IPS DF 6.9 (cell line): Measurements from ENCODE around the gene PDE6B.
A peak's percentile ranks its signal among the peaks of the same experiment; 100 is the strongest.
"Not testable (repeated sequence)": the region's sequence is repeated elsewhere in the genome, so short reads cannot be mapped to it uniquely, and the experiment has no call there.

Experiments used
- DNase-seq: peaks from one replicate; pipeline ENCODE4 v3.0.0-alpha.2; 2013; ENCODE audit warnings: low read depth, low spot score
- H3K27ac ChIP-seq: one replicate; pipeline ENCODE4 v1.5.1; 2013; ENCODE audit warnings: low read length, control low read depth
- H3K27me3 ChIP-seq: 2 replicates; pipeline ENCODE4 v1.6.1; 2013; ENCODE audit warnings: mild to moderate bottlenecking, low read length; ENCODE audit not compliant: control insufficient read depth, insufficient read depth
- H3K36me3 ChIP-seq: 2 replicates; pipeline ENCODE4 v1.6.1; 2013; ENCODE audit warnings: low read length; ENCODE audit not compliant: control insufficient read depth, insufficient read depth
- H3K4me1 ChIP-seq: 2 replicates; pipeline ENCODE4 v1.6.1; 2013; ENCODE audit warnings: low read length; ENCODE audit not compliant: control insufficient read depth, insufficient read depth
- H3K4me3 ChIP-seq: 2 replicates; pipeline ENCODE4 v1.5.1; 2013; ENCODE audit warnings: mild to moderate bottlenecking, low read length
- H3K9me3 ChIP-seq: 2 replicates; pipeline ENCODE4 v1.6.1; 2013; ENCODE audit warnings: low read length, inconsistent platforms; ENCODE audit not compliant: control insufficient read depth, insufficient read depth
- WGBS: extraction: QIAGEN DNeasy Blood & Tissue Kit; methylation state at CpG from one replicate; pipeline ENCODE4 v1.1.7; 2013; ENCODE audit warnings: mixed read lengths, missing lambda C conversion rate; ENCODE audit not compliant: insufficient read length, insufficient coverage; 5-methylcytosine and 5-hydroxymethylcytosine counted together

The PDE6B gene

DNA sequence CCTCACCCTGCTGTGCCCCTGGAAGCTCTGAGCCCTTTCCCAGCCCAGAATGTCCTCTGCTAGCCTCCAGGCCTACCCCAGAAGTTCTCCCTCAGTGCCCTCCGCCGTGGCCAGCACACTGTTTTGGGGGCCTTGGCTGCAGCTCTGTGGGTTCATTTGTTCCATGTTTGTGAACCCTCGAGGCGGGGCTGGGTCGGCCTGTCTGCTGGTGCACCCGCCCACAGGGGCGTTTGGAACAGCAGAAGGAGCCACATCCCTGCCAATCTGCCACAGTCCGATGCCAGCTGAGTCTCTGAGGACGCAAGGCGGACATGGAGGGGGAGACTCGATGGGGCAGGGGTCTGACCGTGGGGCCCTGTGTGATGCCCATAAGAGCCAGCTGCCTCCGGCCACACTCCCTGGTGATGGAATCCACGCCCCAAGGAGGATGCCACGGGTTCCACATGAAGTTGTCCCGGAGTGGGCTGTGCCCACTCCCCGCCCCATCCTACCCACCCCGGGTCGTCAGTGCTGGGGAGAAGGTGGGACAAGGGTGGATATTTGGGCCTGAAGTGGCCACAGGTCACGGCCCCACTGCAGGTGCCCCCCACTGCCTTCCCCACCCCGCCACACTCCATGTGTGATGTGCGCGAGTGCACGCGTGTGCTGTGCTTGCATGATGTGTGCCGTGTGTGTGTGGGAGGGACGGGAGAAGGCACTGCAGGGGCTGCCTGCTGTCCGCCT is 41.6 kb downstream of the PDE6B start:
- Histone ChIP-seq H3K36me3 (peaks cover 4% of the 10 kb centered on the region; the same call in 1 of the 2 replicates), H3K4me1 (no peaks in the 10 kb centered on the region; the same call in 1 of the 2 replicates), H3K9me3 (no peaks in the 10 kb centered on the region), H3K4me3 (no peak overlapping the region), H3K27me3 (no peaks in the 10 kb centered on the region), H3K27ac (no peak overlapping the region)
- DNase-seq = no peak
- WGBS = no CpG with 5 or more reads among the region's 28 CpGs

DNA sequence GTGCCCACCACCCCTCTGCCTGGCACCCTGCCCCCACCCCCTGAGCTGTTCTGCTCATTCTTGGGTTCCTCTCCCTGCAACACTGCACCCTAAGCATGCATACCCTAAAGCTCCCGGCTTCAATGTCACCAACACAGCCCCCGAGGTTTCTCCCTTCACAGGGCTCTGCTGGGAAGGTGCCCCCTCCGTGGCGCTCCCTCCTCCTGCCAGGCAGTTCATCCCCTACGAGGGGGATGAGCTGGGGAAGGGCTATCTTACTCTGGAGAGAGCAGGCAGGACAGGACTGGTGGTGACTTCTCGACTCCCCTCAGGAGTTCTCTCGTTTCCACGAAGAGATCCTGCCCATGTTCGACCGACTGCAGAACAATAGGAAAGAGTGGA is 42.2 kb downstream of the PDE6B start:
- no CpG with 5 or more reads among the region's 10 CpGs for WGBS
- Histone ChIP-seq H3K27me3 (no peaks in the 10 kb centered on the region), H3K36me3 (peaks cover 7% of the 10 kb centered on the region; the same call in 1 of the 2 replicates), H3K4me3 (no peak overlapping the region), H3K9me3 (no peaks in the 10 kb centered on the region), H3K4me1 (no peaks in the 10 kb centered on the region; the same call in 1 of the 2 replicates), H3K27ac (no peak overlapping the region)
- no peak for DNase-seq

DNA sequence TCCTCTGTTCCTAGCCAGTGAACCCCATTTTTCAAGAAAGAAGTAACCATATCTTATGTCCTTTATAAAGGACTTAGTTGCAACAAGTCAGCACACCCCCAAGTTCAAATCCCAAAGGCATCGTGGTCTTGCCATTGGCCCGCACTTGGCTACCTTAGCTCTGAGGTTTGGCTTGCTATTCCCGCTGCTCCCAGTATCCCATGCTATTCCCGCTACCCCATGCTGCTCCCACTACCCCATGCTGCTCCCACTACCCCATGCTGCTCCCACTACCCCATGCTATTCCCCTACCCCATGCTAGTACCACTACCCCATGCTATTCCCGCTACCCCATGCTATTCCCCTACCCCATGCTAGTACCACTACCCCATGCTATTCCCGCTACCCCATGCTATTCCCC is 42.8 kb downstream of the PDE6B start:
- not testable (repeated sequence) for H3K36me3 ChIP-seq, H3K9me3 ChIP-seq, DNase-seq, H3K4me1 ChIP-seq, H3K27me3 ChIP-seq, H3K4me3 ChIP-seq, H3K27ac ChIP-seq
- WGBS = no CpG with 5 or more reads among the region's 6 CpGs

GRCh38 chr4:669806-670559 is 44.6 kb downstream of the PDE6B start:
- H3K4me1 ChIP-seq, H3K27me3 ChIP-seq, H3K4me3 ChIP-seq, DNase-seq, H3K36me3 ChIP-seq, H3K27ac ChIP-seq, H3K9me3 ChIP-seq: not testable (repeated sequence)
- WGBS = no CpG with 5 or more reads among the region's 11 CpGs

DNA sequence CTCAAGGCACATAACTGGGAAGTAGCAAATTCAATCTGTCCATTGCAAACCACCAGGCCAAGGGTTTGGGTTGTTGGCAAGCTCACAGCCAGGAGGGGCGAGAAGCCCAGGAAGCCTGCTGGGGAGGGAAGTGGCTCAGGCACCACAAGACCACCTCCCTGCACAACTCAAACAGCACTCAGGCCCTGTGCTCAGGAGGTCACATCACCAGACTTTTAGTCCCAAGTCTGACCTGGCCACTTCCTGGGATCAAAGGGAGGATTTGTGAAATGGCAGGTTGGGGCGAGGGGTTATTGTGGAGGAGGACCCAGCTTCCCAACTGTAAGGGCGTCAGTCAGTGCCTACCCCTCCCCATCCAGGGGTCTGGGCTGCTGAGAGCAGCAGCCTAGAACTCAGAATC is 46.4 kb downstream of the PDE6B start:
- Histone ChIP-seq H3K4me3 (no peak overlapping the region), H3K4me1 (peaks cover 2% of the 10 kb centered on the region; the same call in 1 of the 2 replicates), H3K36me3 (peaks cover 7% of the 10 kb centered on the region), H3K27me3 (no peaks in the 10 kb centered on the region), H3K27ac (no peak overlapping the region), H3K9me3 (no peaks in the 10 kb centered on the region)
- DNase-seq = no peak
- no CpG with 5 or more reads among the region's 3 CpGs for WGBS

- no peak overlapping the region for H3K27ac ChIP-seq
- H3K4me1 ChIP-seq = peaks cover 4% of the 10 kb centered on the region; the same call in 1 of the 2 replicates
- no CpG with 5 or more reads among the region's 55 CpGs for WGBS
- H3K9me3 ChIP-seq = no peaks in the 10 kb centered on the region
- H3K27me3 ChIP-seq = no peaks in the 10 kb centered on the region
- peak overlapping the region; percentile 63 for H3K4me3 ChIP-seq
- H3K36me3 ChIP-seq = peaks cover 7% of the 10 kb centered on the region
- no peak for DNase-seq
Measured at GRCh38 chr4:673349-674091, 48.1 kb downstream of the PDE6B start.

DNA sequence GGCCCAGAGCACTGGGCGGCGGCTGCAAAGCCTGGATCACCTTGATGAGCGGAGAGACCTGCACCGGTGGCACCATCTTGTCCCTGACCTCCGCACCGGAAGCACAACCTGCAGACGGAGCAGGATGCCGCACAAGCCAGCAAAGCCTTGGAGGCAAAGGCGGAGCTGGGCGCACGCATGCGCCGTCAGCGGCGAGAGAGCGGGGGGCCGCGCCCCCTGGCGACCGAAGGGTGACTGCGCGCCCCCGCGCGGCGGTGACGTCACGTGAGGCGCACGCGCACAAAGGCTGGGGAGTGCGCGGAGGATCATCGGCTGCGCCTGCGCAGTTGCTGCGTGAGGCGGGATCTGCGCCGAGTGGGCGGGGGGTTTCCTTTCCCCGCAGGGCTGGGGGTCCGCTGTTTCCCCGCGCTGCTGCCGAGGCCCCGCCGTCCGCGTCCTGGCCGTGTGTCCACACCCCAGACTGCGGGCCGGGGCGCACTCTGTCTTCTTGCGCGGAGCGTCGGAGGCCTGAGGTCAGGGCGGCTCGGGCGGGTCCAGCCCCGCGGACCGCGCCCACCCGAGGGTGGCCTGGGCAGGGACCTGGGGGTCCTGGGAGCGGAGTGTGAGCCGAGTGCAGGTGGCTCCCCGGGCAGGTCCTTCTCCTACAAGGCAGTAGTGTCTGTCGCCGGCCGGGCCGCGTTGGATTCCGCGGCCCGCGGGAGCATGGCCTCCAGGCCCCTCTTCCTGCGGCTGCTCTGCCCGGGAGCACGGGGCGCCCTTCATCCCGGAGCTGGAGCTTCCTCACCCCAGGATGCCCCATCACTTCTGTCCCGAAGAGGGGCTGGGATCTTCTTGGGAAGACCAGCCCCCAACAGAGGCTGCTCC is 49.0 kb downstream of the PDE6B start, which contains the start of the genes ATP5ME and MYL5:
Gene ATP5ME, minus strand, starts transcription at position 105 of the 864 bp plus-strand sequence. Its CDS starts 29 bp downstream, at position 76.
Gene MYL5, plus strand, starts transcription at position 371 of the 864 bp plus-strand sequence. CDS start 3,485 bp downstream, outside the sequence.
- no CpG with 5 or more reads among the region's 84 CpGs for WGBS
- peaks cover 4% of the 10 kb centered on the region; the same call in 1 of the 2 replicates for H3K4me1 ChIP-seq
- H3K9me3 ChIP-seq = no peaks in the 10 kb centered on the region
- no peaks in the 10 kb centered on the region for H3K27me3 ChIP-seq
- no peak within 1 kb of the TSS for H3K27ac ChIP-seq
- DNase-seq = peak; percentile 97
- H3K36me3 ChIP-seq = peaks cover 7% of the 10 kb centered on the region
- peak within 1 kb of the TSS; percentile 63 for H3K4me3 ChIP-seq

- no peak for DNase-seq
- Histone ChIP-seq H3K9me3 (no peaks in the 10 kb centered on the region), H3K27me3 (no peaks in the 10 kb centered on the region), H3K4me3 (peak overlapping the region; percentile 63; the same call in 1 of the 2 replicates), H3K27ac (no peak overlapping the region), H3K36me3 (peaks cover 7% of the 10 kb centered on the region), H3K4me1 (peaks cover 4% of the 10 kb centered on the region; the same call in 1 of the 2 replicates)
- WGBS = no CpG with 5 or more reads among the region's 26 CpGs
Measured at GRCh38 chr4:675036-675882, 49.9 kb downstream of the PDE6B start.
